Tibial nerve (tissue), 4 donors: ENCODE results near the gene RAPGEF6.
"Not testable (repeated sequence)": the region's sequence is repeated elsewhere in the genome, so short reads cannot be mapped to it uniquely, and the experiment has no call there.

ENCODE experiments used
- CTCF ChIP-seq, 5 experiments: fragments of 200-600 bp in 3 of 5; fragments of 450-650 bp in 2 of 5; sonication (generic) in 3 of 5; IDR thresholded peaks; one replicate each; pipeline ENCODE4 v1.5.1; 2016 to 2019; ENCODE audit warnings: antibody characterized with exemption in 5 of 5, mild to moderate bottlenecking in 3 of 5, moderate library complexity in 2 of 5
- EP300 ChIP-seq, 2 donors: sonication (generic); formaldehyde crosslinking; IDR thresholded peaks; one replicate each; pipeline ENCODE4 v1.6.1; 2017; ENCODE audit warnings: antibody characterized with exemption in 2 of 2, mild to moderate bottlenecking in 1 of 2
- POLR2A ChIP-seq, 2 donors: fragments of 450-650 bp; IDR thresholded peaks; one replicate each; pipeline ENCODE4 v1.6.1; 2017; ENCODE audit warnings: antibody characterized with exemption in 2 of 2, mild to moderate bottlenecking in 2 of 2, moderate library complexity in 2 of 2

GRCh38 chr5:131678273-131678672, 43.2 kb upstream of the RAPGEF6 start:
- TF ChIP-seq CTCF, POLR2A, EP300 (IDR thresholded peaks at IDR 0.05): not testable (repeated sequence)
